ENCODE data around the gene PRKCSH.
"Not testable (repeated sequence)": the region's sequence is repeated elsewhere in the genome, so short reads cannot be mapped to it uniquely, and the experiment has no call there.

PRKCSH gene

GRCh38 chr19:11453468-11454341 is 18.3 kb downstream of the PRKCSH start:
- Histone ChIP-seq H3K9me2 (replicated peaks; ENCODE audit: low read depth, low read length) (no peaks in the 10 kb centered on the region), H3K9me3 (ENCODE audit: insufficient read depth, low read depth, low read length) (no peaks in the 10 kb centered on the region), H3K27me3 (ENCODE audit: insufficient read depth, low read length, poor library complexity, severe bottlenecking) (no peaks in the 10 kb centered on the region), H3K4me1 (ENCODE audit: insufficient read depth, low read length, poor library complexity, severe bottlenecking) (no peaks in the 10 kb centered on the region), H3K36me3 (ENCODE audit: insufficient read depth, low read length) (peaks cover 7% of the 10 kb centered on the region; the same call in 1 of the 2 replicates), H3K4me2 (ENCODE audit: low read depth, low read length, poor library complexity, severe bottlenecking) (no peak overlapping the region), H3F3A (ENCODE audit: low read depth) (no peaks in the 10 kb centered on the region), H3K4me3 (ENCODE audit: low read length, poor library complexity, severe bottlenecking) (no peak overlapping the region), H3K79me2 (ENCODE audit: insufficient read depth, low read length) (no peaks in the 10 kb centered on the region), H3K9ac (ENCODE audit: low read depth, low read length, poor library complexity, severe bottlenecking) (peak overlapping the region; percentile 17), H2AFZ (ENCODE audit: low read length) (no peak overlapping the region), H4K20me1 (ENCODE audit: insufficient read depth, low read length, poor library complexity, severe bottlenecking) (no peaks in the 10 kb centered on the region)
- TF ChIP-seq EZH2phosphoT487 (IDR thresholded peaks at IDR 0.05; ENCODE audit: borderline replicate concordance): no peak
- TF ChIP-seq CTCF (conservative IDR thresholded peaks at IDR 0.05; ENCODE audit: low read length): peak; percentile 68

GRCh38 chr19:11455233-11455554 is 19.8 kb downstream of the PRKCSH start:
- H4K20me1 ChIP-seq (ENCODE audit: insufficient read depth, low read length, poor library complexity, severe bottlenecking); H3F3A ChIP-seq (ENCODE audit: low read depth); H3K36me3 ChIP-seq (ENCODE audit: insufficient read depth, low read length); H3K27me3 ChIP-seq (ENCODE audit: insufficient read depth, low read length, poor library complexity, severe bottlenecking); H3K79me2 ChIP-seq (ENCODE audit: insufficient read depth, low read length); H3K4me2 ChIP-seq (ENCODE audit: low read depth, low read length, poor library complexity, severe bottlenecking); H2AFZ ChIP-seq (ENCODE audit: low read length); H3K4me1 ChIP-seq (ENCODE audit: insufficient read depth, low read length, poor library complexity, severe bottlenecking); H3K9ac ChIP-seq (ENCODE audit: low read depth, low read length, poor library complexity, severe bottlenecking); H3K9me2 ChIP-seq (replicated peaks; ENCODE audit: low read depth, low read length); H3K9me3 ChIP-seq (ENCODE audit: insufficient read depth, low read depth, low read length); H3K4me3 ChIP-seq (ENCODE audit: low read length, poor library complexity, severe bottlenecking): not testable (repeated sequence)

- Histone ChIP-seq H2AFZ (ENCODE audit: low read length) (no peak overlapping the region), H3K4me1 (ENCODE audit: insufficient read depth, low read length, poor library complexity, severe bottlenecking) (no peaks in the 10 kb centered on the region), H3K9me2 (replicated peaks; ENCODE audit: low read depth, low read length) (no peaks in the 10 kb centered on the region), H3K4me3 (ENCODE audit: low read length, poor library complexity, severe bottlenecking) (no peak overlapping the region), H4K20me1 (ENCODE audit: insufficient read depth, low read length, poor library complexity, severe bottlenecking) (no peaks in the 10 kb centered on the region), H3K4me2 (ENCODE audit: low read depth, low read length, poor library complexity, severe bottlenecking) (no peak overlapping the region), H3F3A (ENCODE audit: low read depth) (no peaks in the 10 kb centered on the region), H3K9ac (ENCODE audit: low read depth, low read length, poor library complexity, severe bottlenecking) (no peak overlapping the region), H3K27me3 (ENCODE audit: insufficient read depth, low read length, poor library complexity, severe bottlenecking) (no peaks in the 10 kb centered on the region), H3K9me3 (ENCODE audit: insufficient read depth, low read depth, low read length) (no peaks in the 10 kb centered on the region), H3K79me2 (ENCODE audit: insufficient read depth, low read length) (no peaks in the 10 kb centered on the region), H3K36me3 (ENCODE audit: insufficient read depth, low read length) (no peaks in the 10 kb centered on the region)
- TF ChIP-seq CTCF (conservative IDR thresholded peaks at IDR 0.05; ENCODE audit: low read length) (no peak), EZH2phosphoT487 (IDR thresholded peaks at IDR 0.05; ENCODE audit: borderline replicate concordance) (no peak)
Observed at GRCh38 chr19:11456659-11457058, 21.2 kb downstream of the PRKCSH start.

GRCh38 chr19:11457115-11457514 is 21.7 kb downstream of the PRKCSH start:
- H3F3A ChIP-seq (ENCODE audit: low read depth): no peaks in the 10 kb centered on the region
- H3K9me3 ChIP-seq (ENCODE audit: insufficient read depth, low read depth, low read length): no peaks in the 10 kb centered on the region
- H2AFZ ChIP-seq (ENCODE audit: low read length): no peak overlapping the region
- no peak for TF ChIP-seq EZH2phosphoT487 (IDR thresholded peaks at IDR 0.05; ENCODE audit: borderline replicate concordance)
- TF ChIP-seq CTCF (conservative IDR thresholded peaks at IDR 0.05; ENCODE audit: low read length): no peak
- no peaks in the 10 kb centered on the region for H3K36me3 ChIP-seq (ENCODE audit: insufficient read depth, low read length)
- H3K9me2 ChIP-seq (replicated peaks; ENCODE audit: low read depth, low read length): no peaks in the 10 kb centered on the region
- no peaks in the 10 kb centered on the region for H4K20me1 ChIP-seq (ENCODE audit: insufficient read depth, low read length, poor library complexity, severe bottlenecking)
- H3K4me2 ChIP-seq (ENCODE audit: low read depth, low read length, poor library complexity, severe bottlenecking): no peak overlapping the region
- no peaks in the 10 kb centered on the region for H3K79me2 ChIP-seq (ENCODE audit: insufficient read depth, low read length)
- H3K27me3 ChIP-seq (ENCODE audit: insufficient read depth, low read length, poor library complexity, severe bottlenecking): no peaks in the 10 kb centered on the region
- no peaks in the 10 kb centered on the region for H3K4me1 ChIP-seq (ENCODE audit: insufficient read depth, low read length, poor library complexity, severe bottlenecking)
- no peak overlapping the region for H3K9ac ChIP-seq (ENCODE audit: low read depth, low read length, poor library complexity, severe bottlenecking)
- H3K4me3 ChIP-seq (ENCODE audit: low read length, poor library complexity, severe bottlenecking): no peak overlapping the region

Data from Loucy (cell line).